GM19372 (cell line): ENCODE measurements around the gene AHCYL2.
"Not testable (repeated sequence)": the region's sequence is repeated elsewhere in the genome, so short reads cannot be mapped to it uniquely, and the experiment has no call there.

ENCODE experiments used
- ATAC-seq: cut with Tn5 transposase; IDR thresholded peaks from one replicate; pipeline ENCODE4 v1.9.1; 2021; ENCODE audit warnings: mild to moderate bottlenecking, low read depth, moderate library complexity; ENCODE audit not compliant: unreplicated experiment

AHCYL2 gene

GRCh38 chr7:129240119-129240820 lies 15.4 kb downstream of the AHCYL2 start:
- ATAC-seq = no peak

DNA sequence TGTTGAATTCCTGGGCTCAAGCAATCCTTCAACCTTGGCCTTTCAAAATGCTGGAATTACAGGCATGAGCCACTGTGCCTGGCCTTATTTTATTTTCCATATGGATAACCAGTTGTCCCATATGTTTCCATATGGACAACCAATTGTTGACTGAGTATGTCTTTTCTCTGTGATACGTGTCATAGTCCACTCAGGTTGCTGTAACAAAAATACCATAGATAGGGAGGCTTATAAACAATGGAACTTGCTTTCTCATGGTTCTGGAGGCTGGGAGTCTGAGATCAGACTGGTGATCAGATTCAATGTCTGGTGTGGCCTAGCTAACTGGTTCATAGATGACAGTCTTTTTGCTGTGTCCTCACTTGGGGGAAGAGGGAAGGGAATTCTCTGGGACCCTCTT lies 19.4 kb downstream of the AHCYL2 start:
- ATAC-seq = no peak

DNA sequence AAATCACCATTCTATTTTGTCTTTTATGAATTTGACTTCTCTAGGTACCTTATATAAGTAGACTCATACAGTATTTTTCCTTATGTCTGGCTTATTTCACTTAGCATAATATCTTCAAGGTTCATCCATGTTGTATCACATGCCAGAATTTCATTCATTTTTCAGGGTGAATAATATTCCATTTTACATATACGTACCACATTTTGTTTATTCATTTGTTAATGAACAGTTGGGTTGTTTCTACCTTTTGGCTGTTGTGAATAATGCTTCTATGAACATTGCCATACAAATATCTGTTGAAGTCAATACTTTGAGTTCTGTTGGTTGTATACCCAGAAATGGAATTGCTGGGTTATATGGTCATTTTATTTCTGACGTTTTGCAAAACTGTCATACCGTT lies 20.7 kb downstream of the AHCYL2 start:
- no peak for ATAC-seq

- ATAC-seq = no peak
Measured at GRCh38 chr7:129247087-129247486, 22.3 kb downstream of the AHCYL2 start.

DNA sequence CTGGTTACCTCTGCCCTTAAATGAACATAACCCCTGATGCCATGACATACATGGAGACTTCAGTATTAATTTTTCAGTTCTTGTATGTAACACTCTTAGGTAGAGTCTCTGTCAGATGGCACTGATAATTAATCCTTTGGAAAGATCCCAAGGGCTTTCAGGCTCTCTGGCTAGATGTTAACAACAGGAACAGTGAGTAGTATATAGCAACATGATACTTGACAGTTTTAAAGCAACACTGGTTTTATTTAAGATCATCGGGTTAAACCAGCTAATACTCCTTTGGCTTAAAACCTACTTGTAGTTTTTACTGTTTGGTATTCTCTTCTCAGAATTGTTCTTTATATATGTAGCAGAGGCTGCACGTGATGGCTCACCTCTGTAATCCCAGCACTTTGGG lies 27.3 kb downstream of the AHCYL2 start:
- ATAC-seq = no peak

DNA sequence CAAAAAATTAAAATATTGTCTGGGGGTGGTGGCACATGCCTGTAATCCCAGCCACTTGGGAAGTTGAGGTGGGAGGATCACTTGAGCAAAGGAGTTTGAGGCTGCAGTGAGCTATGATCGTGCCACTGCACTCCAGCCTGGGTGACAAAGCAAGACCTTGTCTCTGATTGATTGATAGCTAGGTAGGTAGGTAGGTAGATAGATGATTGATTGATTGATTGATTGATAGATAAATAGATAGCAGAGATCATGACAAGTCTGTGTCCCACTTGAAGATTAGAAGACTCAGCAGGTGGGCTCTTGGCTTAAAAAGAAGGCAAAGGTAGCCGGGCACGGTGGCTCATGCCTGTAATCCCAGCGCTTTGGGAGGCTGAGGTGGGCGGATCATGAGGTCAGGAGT lies 27.8 kb downstream of the AHCYL2 start:
- ATAC-seq = not testable (repeated sequence)

DNA sequence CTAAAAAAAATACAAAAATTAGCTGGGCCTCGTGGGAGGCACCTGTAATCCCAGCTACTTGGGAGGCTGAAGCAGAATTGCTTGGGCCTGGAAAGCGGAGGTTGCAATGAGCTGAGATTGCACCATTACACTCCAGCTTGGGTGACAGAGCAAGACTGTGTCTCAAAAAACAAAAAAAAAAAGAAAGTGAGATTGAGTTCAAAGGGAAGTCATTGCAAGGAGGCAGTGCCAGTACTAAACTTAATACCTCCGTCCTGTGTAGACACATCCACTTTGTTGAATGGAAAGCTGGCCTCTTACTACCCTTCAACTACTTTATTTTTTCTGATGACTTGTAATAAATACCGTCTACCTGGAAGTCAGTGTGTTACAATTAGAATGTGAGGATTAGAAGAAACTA lies 31.0 kb downstream of the AHCYL2 start:
- ATAC-seq = no peak

- no peak for ATAC-seq
Measured at GRCh38 chr7:129256221-129256620, 31.4 kb downstream of the AHCYL2 start.

DNA sequence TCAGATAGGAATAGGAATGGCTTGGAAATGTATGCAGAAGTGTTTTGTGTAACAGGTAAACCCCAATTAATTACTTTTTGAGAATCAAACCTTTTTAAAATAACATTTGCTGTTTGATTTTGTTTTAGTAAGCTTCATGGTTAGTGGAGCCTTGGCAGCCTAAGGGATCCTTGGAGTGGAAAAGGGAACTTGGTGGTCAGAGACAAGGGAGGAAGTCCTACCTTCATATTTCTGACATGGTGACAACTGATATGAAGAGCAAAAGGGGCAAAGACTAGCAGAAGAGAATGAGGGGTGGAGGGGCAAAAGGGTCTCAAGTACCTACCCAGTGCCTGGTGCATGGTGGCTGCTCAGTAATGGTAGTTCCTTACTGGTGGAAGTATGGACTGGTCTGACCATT lies 32.3 kb downstream of the AHCYL2 start:
- no peak for ATAC-seq

DNA sequence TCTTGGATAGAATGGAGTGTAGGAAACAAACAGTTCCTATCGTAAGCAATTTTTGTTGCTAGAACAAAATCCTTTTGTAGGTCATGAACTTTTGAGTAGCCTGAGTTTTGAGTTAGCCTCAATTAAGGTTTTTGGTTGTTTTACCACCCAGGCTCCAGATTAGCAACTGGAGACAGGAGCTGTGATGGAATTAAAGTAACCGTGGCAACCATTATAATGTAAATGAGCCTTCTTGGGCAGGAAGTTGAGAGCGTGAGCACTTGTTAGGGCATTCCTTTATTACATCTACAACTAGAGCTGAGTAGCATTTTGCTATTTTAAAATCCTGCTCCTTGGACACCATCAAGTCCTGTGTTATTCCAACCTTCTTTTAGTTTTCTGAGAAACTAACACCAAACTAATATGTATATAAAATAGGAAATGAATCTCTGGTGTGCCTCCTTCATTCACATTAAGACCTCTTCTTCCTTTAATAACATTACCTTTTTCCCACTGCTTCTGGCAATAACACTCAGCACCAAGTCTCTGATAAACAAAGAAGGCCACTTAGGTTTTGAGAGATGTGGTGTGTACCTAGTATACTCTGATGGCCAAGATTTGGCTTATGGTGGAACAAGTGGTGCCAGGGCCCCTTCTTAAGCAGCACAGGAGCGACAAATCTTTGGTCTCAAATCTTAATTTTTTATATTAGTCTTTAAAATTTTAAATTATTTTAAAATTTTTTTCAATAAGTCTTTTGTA lies 34.0 kb downstream of the AHCYL2 start:
- ATAC-seq = no peak

GRCh38 chr7:129262324-129262723 lies 37.5 kb downstream of the AHCYL2 start:
- no peak for ATAC-seq

DNA sequence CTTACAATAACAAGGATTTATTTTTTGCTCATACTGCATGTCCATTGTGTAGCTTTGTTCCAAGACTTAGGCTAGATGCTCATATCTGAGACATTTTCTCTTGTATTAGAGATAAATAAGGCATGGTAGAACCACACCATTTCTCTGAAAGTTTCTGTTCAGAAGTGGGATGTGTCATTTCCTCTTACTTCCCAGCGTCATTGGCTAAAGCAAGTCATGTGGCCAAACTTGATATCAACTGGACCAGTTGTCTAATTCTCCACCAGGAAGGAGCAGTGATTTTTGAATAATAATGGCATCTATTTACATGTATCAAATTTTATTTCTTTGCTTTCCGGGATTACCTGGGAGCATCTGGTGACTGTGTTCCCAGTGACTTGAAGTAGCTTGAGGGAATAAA lies 38.3 kb downstream of the AHCYL2 start:
- no peak for ATAC-seq

DNA sequence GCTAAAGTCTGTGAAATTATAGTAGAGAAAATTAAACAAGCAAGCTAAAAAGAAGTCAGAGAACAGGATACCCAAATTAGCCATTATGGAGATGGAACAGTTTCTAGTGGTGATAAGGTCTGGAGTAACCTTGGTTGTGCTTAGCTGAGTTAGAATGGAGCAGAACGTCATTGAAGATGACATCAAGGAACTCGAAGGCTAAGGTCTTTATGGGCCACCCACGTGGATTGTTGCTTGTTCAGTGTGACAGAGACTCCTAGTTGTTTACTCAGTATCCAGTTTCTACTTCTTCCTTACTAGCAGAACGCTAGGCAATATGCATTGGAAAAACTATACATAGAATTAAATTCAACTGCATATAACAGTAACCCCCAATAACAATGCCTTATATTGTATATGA lies 39.7 kb downstream of the AHCYL2 start:
- no peak for ATAC-seq

DNA sequence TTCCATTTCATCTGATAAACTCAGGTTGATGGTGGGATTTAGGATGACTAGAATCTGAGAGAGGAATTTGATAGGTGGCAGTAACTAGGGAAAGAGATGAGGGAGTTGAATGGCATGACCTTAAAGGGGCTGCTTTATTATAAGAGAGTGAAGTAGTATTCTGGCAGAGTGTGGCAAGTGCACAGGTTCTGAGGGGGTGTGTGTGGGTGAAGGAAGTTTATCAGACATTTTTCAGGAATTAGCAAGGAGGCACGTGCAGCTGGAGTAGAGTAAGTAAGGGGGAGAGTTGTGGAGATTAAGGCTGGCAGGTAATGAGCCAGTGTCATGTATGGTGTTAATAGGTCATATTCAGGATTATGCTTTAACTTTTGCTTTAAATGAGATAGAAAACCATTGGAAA lies 40.5 kb downstream of the AHCYL2 start:
- ATAC-seq = no peak

- ATAC-seq = no peak
Measured at GRCh38 chr7:129266181-129266580, 41.4 kb downstream of the AHCYL2 start.

- no peak for ATAC-seq
Measured at GRCh38 chr7:129270077-129270476, 45.2 kb downstream of the AHCYL2 start.

- ATAC-seq = no peak
Measured at GRCh38 chr7:129271500-129272355, 46.9 kb downstream of the AHCYL2 start.

- no peak for ATAC-seq
Measured at GRCh38 chr7:129273936-129274335, 49.1 kb downstream of the AHCYL2 start.

- no peak for ATAC-seq
Measured at GRCh38 chr7:129277629-129278028, 52.8 kb downstream of the AHCYL2 start.

DNA sequence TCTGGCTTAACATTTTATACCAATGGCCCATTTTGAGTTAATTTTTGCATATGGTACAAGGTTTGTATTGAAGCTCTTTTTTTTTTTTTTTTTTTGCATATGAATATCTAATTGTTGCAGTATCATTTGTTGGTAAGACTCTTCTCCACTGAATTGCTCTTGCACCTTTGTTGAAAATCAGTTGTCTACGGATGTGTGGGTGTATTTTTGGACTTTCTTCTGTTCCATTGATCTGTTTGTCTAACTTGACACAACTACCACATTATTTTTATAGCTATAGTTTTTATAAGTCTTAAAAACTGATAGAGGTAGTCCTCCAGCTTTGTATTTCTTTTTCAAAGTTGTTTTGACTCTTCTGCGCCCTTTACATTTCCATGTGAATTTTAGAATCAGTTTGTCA lies 53.9 kb downstream of the AHCYL2 start:
- ATAC-seq = no peak

- ATAC-seq = no peak
Measured at GRCh38 chr7:129279757-129280156, 54.9 kb downstream of the AHCYL2 start.
